ENCODE data around the gene CINP.
A peak's percentile ranks its signal among the peaks of the same experiment; 100 is the strongest.
"Not testable (repeated sequence)": the region's sequence is repeated elsewhere in the genome, so short reads cannot be mapped to it uniquely, and the experiment has no call there.

The CINP gene

GRCh38 chr14:102320671-102321455 lies 41.8 kb downstream of the CINP start:
- no peak for DNase-seq (ENCODE audit: low read depth in 3 of 3)

- no peak for DNase-seq (ENCODE audit: low read depth in 3 of 3)
Measured at GRCh38 chr14:102320033-102320660, 42.5 kb downstream of the CINP start.

- DNase-seq (ENCODE audit: low read depth in 3 of 3): peak; percentile 89 to 95 (median 91)
Measured at GRCh38 chr14:102319351-102320032, 43.2 kb downstream of the CINP start, which contains the start of gene ZNF839. Gene ZNF839 (plus strand): TSS chr14:102319746. CDS start chr14:102319766, 20 bp downstream.

DNA sequence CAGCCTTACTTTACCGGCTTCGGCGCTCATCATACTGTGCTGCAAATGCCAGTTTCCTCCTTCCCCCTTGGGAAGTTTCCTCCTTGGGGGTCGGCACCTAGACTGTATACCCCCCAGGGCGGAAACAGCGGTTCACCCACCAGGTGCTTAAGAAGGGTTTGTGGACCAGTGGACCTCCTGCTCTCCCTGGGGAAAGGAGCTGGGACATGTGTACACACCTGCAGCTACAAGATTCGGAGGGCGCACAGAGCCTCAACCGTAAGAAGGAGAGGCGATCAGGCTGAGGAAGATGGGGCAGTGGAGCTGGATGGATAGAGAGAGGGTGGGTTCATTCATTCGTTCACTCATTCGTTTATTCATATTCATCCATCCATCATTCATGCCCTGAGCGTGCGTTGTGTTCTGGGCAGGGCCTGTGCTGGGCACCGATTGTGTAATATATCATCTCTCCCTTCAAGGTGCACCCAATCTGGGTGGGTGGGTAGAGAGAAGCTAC lies 43.9 kb downstream of the CINP start:
- no peak for DNase-seq (ENCODE audit: low read depth in 3 of 3)

- no peak for DNase-seq (ENCODE audit: low read depth in 3 of 3)
Measured at GRCh38 chr14:102317564-102318248, 45.0 kb downstream of the CINP start.

GRCh38 chr14:102316743-102317563 lies 45.7 kb downstream of the CINP start:
- peak; percentile 87 to 95 (median 92) for DNase-seq (ENCODE audit: low read depth in 3 of 3)

- no peak for DNase-seq (ENCODE audit: low read depth in 3 of 3)
Measured at GRCh38 chr14:102316338-102316742, 46.4 kb downstream of the CINP start.

DNA sequence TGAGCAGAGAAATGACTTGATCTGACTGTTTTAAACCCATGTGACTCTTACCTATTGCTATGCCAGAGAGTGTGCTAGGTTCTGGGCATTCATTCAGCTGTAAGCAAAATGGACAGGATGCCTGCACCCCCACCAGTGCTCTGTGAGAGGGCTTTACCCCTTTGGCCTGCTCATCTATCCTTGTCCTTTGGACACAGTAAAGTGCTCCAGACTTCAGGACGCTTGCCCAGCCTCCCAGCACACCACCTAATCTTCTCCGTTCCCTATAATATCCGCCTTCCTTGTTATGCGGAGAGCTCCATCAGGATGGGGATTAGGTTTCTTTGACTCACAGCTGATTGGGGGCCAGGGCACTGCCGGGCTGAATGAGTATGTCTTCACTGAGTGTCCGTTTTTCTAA lies 47.6 kb downstream of the CINP start:
- no peak for DNase-seq (ENCODE audit: low read depth in 3 of 3)

DNA sequence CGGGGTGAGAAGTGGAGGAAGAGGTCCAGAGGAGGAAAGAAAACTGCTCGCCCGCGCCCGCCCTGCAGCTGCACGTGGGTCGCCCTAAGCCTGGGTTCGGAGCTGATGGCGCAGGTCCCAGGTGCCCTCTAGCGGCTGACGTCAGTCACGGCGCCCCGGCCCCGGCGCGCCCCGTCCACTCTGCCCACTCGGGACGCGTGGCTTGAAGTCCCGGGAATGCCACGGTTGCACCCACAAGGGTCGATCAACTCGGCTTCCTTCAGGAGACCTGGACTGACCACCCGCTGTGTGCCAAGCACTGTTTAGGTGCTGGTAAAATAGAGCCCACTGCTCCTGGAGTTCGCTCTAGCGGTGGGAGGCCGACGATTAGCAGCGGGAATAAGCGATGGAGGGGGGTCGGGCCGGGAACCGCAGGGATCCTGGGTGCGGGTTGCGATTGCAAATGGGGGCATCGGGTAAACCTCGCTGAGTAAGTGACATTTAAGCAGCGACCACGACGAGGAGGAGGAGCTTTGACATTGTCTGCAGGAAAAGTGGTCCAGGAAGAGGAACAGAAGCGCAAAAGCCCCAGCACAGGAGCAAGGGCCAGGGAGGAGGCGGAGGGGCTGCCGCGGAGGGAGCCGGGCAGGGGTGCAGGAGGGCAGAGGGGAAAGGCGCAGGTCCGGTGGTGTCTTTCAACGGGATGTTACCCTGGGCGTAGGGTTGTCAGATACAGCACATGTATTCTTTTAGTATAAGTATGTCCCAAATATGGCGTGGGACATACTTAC lies 48.3 kb downstream of the CINP start:
- peak; percentile 56 to 73 (median 68) for DNase-seq (ENCODE audit: low read depth in 3 of 3)

DNA sequence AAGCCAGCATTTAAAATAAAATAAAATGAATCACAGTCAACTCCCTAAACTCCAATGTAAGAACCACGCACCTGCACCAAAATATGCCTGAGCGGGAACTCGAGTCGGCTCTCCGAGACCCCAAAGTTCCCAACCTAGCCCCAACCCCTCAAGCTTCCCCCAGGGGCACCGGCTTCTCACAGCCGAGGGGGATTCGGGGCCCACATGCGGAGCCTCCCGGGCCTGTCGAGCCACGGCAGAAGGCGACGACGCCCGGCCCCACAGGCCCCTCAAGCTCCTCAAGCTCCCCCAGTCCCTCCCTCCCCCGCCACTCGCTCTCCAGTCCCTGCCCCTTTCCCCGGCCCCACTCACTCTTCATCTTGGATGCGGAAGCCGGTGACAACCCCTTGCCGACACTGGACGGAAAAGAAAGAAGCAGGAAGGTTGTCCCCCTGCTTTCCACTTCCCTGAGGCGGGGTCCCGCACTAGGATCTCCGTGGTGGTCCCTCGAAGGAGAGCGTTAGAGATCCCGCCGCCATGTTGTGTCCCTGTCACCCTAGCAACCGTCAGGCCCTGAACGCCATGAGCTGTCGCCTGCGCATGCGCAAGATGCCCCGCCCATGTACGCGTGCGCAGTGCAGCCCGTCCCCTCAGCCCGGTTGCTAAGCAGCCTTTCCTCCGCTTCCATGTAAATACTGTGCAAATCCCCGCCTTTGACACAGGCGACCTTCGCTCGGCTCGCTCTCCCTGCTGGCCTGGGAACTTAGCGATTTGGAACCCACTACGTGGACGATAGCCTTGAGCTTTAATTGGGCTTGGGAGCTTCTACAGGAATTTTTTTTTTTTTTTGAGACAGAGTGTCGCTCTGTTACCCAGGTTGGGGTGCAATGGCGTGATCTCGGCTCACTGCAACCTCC lies 57.8 kb downstream of the CINP start, which contains the start of gene MOK:
Gene MOK, minus strand, starts transcription at position 554 of the 896 bp plus-strand sequence. Its CDS starts 196 bp downstream, at position 358.
- DNase-seq (ENCODE audit: low read depth in 3 of 3): peak; percentile 93 to 94 (median 93)

DNA sequence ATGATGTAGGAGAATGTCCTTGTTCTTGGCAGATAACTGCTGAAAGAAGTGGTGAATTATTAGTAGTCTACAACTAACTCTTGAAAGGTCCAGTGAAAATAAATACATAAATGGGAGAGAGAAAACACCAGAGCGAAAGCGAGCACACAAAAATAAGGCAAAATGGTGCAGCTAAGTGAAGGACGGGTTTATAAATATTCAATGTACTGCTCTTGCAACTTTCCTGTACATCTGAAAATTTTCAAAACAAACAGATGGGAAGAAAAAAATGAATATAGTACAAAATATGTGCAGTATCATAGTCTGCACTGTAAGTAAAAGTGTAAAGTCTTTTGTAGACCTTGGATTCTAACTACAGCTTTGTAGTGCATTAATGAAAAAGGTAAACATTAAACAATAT lies 59.0 kb downstream of the CINP start:
- DNase-seq (ENCODE audit: low read depth in 3 of 3): no peak

GRCh38 chr14:102298303-102299070 lies 64.2 kb downstream of the CINP start:
- DNase-seq (ENCODE audit: low read depth in 3 of 3): not testable (repeated sequence)

All from stimulated activated CD4-positive, alpha-beta T cell treated with anti-CD3 and anti-CD28 coated beads, TNF-alpha, amount 100 ng/mL, for 48 hours (primary cell).